H9 (cell line): Measurements from ENCODE around the gene GPBP1L1. TPM values are rescaled to one million over a fixed set of nuclear protein-coding genes. Genes with fewer than 3 reads are reported as not detected.

Source experiments
- DNase-seq: peaks from one replicate; pipeline ENCODE4 v3.0.0-alpha.2; 2017
- H2AFZ ChIP-seq: one replicate; pipeline ENCODE4 v1.6.1; 2013; ENCODE audit warnings: mild to moderate bottlenecking, low read length, control low read depth, moderate library complexity
- H2AK5ac ChIP-seq: 2 replicates; pipeline ENCODE4 v1.6.1; 2013; ENCODE audit warnings: low read length, control low read depth, mixed read lengths; ENCODE audit not compliant: insufficient read length
- H2BK120ac ChIP-seq: one replicate; pipeline ENCODE4 v1.6.1; 2013; ENCODE audit warnings: low read depth, mild to moderate bottlenecking, low read length, control low read depth, inconsistent platforms; ENCODE audit not compliant: poor library complexity, severe bottlenecking
- H2BK12ac ChIP-seq: 2 replicates; pipeline ENCODE4 v1.6.1; 2013; ENCODE audit warnings: low read length, control low read depth, mixed read lengths, low read depth; ENCODE audit not compliant: insufficient read length
- H2BK15ac ChIP-seq: 2 replicates; pipeline ENCODE4 v1.6.1; 2013; ENCODE audit warnings: low read depth, low read length, control low read depth
- H2BK20ac ChIP-seq: one replicate; pipeline ENCODE4 v1.6.1; 2013; ENCODE audit warnings: low read depth, mild to moderate bottlenecking, low read length, control low read depth, inconsistent platforms; ENCODE audit not compliant: poor library complexity, severe bottlenecking
- H2BK5ac ChIP-seq: 2 replicates; pipeline ENCODE4 v1.6.1; 2013; ENCODE audit warnings: low read length, control low read depth, mixed read lengths; ENCODE audit not compliant: insufficient read length
- H3K14ac ChIP-seq: 2 replicates; pipeline ENCODE4 v1.6.1; 2013; ENCODE audit warnings: low read length, control low read depth; ENCODE audit not compliant: insufficient read depth
- H3K18ac ChIP-seq: 2 replicates; pipeline ENCODE4 v1.6.1; 2013; ENCODE audit warnings: low read depth, mild to moderate bottlenecking, mixed read lengths, low read length, control low read depth; ENCODE audit not compliant: insufficient read length
- H3K23ac ChIP-seq: 2 replicates; pipeline ENCODE4 v1.6.1; 2013; ENCODE audit warnings: low read length, control low read depth, mixed read lengths, low read depth; ENCODE audit not compliant: insufficient read length
- H3K23me2 ChIP-seq: 2 replicates; pipeline ENCODE4 v1.6.1; 2013; ENCODE audit warnings: low read depth, mild to moderate bottlenecking, mixed read lengths, low read length, control low read depth; ENCODE audit not compliant: insufficient read length, poor library complexity, severe bottlenecking
- H3K27ac ChIP-seq: 2 replicates; pipeline ENCODE4 v1.5.1; 2013; ENCODE audit warnings: low read length, control low read depth, mixed read lengths, low read depth; ENCODE audit not compliant: insufficient read length
- H3K27me3 ChIP-seq: 2 replicates; pipeline ENCODE4 v1.6.1; 2013; ENCODE audit warnings: low read length, control low read depth, inconsistent platforms; ENCODE audit not compliant: insufficient read depth
- H3K4ac ChIP-seq: 2 replicates; pipeline ENCODE4 v1.6.1; 2013; ENCODE audit warnings: low read depth, mild to moderate bottlenecking, control low read depth, inconsistent platforms, low read length, moderate library complexity
- H3K4me1 ChIP-seq: 2 replicates; pipeline ENCODE4 v1.6.1; 2013; ENCODE audit warnings: low read length, control low read depth, inconsistent platforms; ENCODE audit not compliant: insufficient read depth
- H3K4me2 ChIP-seq: 2 replicates; pipeline ENCODE4 v1.6.1; 2013; ENCODE audit warnings: low read length, control low read depth, mixed read lengths; ENCODE audit not compliant: insufficient read length, insufficient read depth
- H3K56ac ChIP-seq: 2 replicates; pipeline ENCODE4 v1.6.1; 2013; ENCODE audit warnings: low read depth, mild to moderate bottlenecking, mixed read lengths, low read length, control low read depth; ENCODE audit not compliant: insufficient read length
- H3K79me1 ChIP-seq: 2 replicates; pipeline ENCODE4 v1.6.1; 2013; ENCODE audit warnings: low read depth, mild to moderate bottlenecking, moderate library complexity, low read length, control low read depth, inconsistent platforms; ENCODE audit not compliant: insufficient read depth, poor library complexity, severe bottlenecking
- H3K79me2 ChIP-seq: 2 replicates; pipeline ENCODE4 v1.6.1; 2013; ENCODE audit warnings: low read length, control low read depth, inconsistent platforms; ENCODE audit not compliant: insufficient read depth
- H3K9ac ChIP-seq: 2 replicates; pipeline ENCODE4 v1.6.1; 2013; ENCODE audit warnings: low read length, control low read depth, mixed read lengths; ENCODE audit not compliant: insufficient read length; ENCODE audit errors: extremely low read depth
- H3K9me3 ChIP-seq: one replicate; pipeline ENCODE4 v1.6.1; 2013; ENCODE audit warnings: low read depth, low read length, inconsistent platforms; ENCODE audit not compliant: control insufficient read depth
- H3T11ph ChIP-seq: one replicate; pipeline ENCODE4 v1.6.1; 2013; ENCODE audit warnings: mild to moderate bottlenecking, low read length, control low read depth, inconsistent platforms
- H4K20me1 ChIP-seq: one replicate; pipeline ENCODE4 v1.6.1; 2013; ENCODE audit not compliant: control insufficient read depth, insufficient read length, insufficient read depth
- H4K5ac ChIP-seq: 2 replicates; pipeline ENCODE4 v1.6.1; 2013; ENCODE audit warnings: low read depth, mild to moderate bottlenecking, mixed read lengths, low read length, control low read depth; ENCODE audit not compliant: insufficient read length
- H4K8ac ChIP-seq: replicated peaks from 2 replicates; pipeline ENCODE4 v1.6.1; 2013; ENCODE audit warnings: low read length, control low read depth, mixed read lengths, low read depth; ENCODE audit not compliant: insufficient read length
- H4K91ac ChIP-seq: 2 replicates; pipeline ENCODE4 v1.6.1; 2013; ENCODE audit warnings: low read depth, mild to moderate bottlenecking, moderate library complexity, mixed read lengths, low read length, control low read depth; ENCODE audit not compliant: insufficient read length
- H3K27ac Mint-ChIP-seq, 3 experiments: 2 replicates in 2 of 3; 3 replicates in 1 of 3; pipeline ENCODE4 v1.8.0; 2020 to 2021; ENCODE audit warnings: mixed read lengths in 3 of 3, mild to moderate bottlenecking in 1 of 3, moderate library complexity in 1 of 3
- H3K27me3 Mint-ChIP-seq: 2 replicates; pipeline ENCODE4 v1.8.0; 2021; ENCODE audit warnings: low read depth, mild to moderate bottlenecking, moderate library complexity, mixed read lengths
- H3K36me3 Mint-ChIP-seq, 3 experiments: 2 replicates in 2 of 3; 3 replicates in 1 of 3; pipeline ENCODE4 v1.8.0; 2020 to 2021; ENCODE audit warnings: low read depth in 3 of 3, mixed read lengths in 3 of 3; ENCODE audit not compliant: insufficient read depth in 1 of 3
- H3K4me1 Mint-ChIP-seq, 2 experiments: 2 replicates each; pipeline ENCODE4 v1.8.0; 2020; ENCODE audit warnings: mixed read lengths in 2 of 2
- H3K4me3 Mint-ChIP-seq, 2 experiments: 2 replicates in 1 of 2; 3 replicates in 1 of 2; pipeline ENCODE4 v1.8.0; 2020 to 2021; ENCODE audit warnings: mild to moderate bottlenecking in 2 of 2, mixed read lengths in 2 of 2, moderate library complexity in 1 of 2
- H3K9me3 Mint-ChIP-seq, 2 experiments: 2 replicates in 1 of 2; 3 replicates in 1 of 2; pipeline ENCODE4 v1.8.0; 2020; ENCODE audit warnings: mild to moderate bottlenecking in 2 of 2, mixed read lengths in 2 of 2, moderate library complexity in 1 of 2
- CTCF ChIP-seq: fragments of 200-600 bp; sonication (generic); conservative IDR thresholded peaks from 3 replicates; pipeline ENCODE4 v1.8.0; 2021; ENCODE audit warnings: antibody characterized with exemption, mild to moderate bottlenecking
- WGBS: extraction: QIAGEN DNeasy Blood & Tissue Kit; methylation state at CpG from one replicate; pipeline ENCODE4 v1.1.7; 2013; ENCODE audit warnings: missing lambda C conversion rate, low lambda C conversion rate, mixed read lengths; ENCODE audit not compliant: insufficient read length; ENCODE audit errors: extremely low coverage; 5-methylcytosine and 5-hydroxymethylcytosine counted together
- total RNA-seq: library from RNA; stranded (reverse); gene quantifications from 2 replicates; pipeline ENCODE4 v1.2.1, GENCODE V29; 2021

Gene GPBP1L1
- total RNA-seq, 1 experiment from 2014 or later = 115 TPM

- peaks cover 7% of the 10 kb centered on the region for H3K79me1 ChIP-seq
- H2BK120ac ChIP-seq = no peak overlapping the region
- no peaks in the 10 kb centered on the region for H3K27me3 ChIP-seq
- no peak overlapping the region for H3K56ac ChIP-seq
- no peak overlapping the region for H2BK12ac ChIP-seq
- no peaks in the 10 kb centered on the region for H3K4me1 ChIP-seq
- Mint-ChIP-seq H3K27ac (peak overlapping the region in 1 of 3 experiments; percentile 60; a peak in 2 of 7 replicates), H3K4me3 (no peak overlapping the region), H3K4me1 (no peaks in the 10 kb centered on the region), H3K36me3 (peaks cover 61 to 92% (median 87%) of the 10 kb centered on the region in 3 experiments), H3K27me3 (no peaks in the 10 kb centered on the region), H3K9me3 (no peaks in the 10 kb centered on the region)
- H3K23me2 ChIP-seq = no peaks in the 10 kb centered on the region
- no peaks in the 10 kb centered on the region for H4K20me1 ChIP-seq
- no peak for DNase-seq
- H2BK5ac ChIP-seq = no peak overlapping the region
- no peak overlapping the region for H3T11ph ChIP-seq
- no peak overlapping the region for H2BK20ac ChIP-seq
- no peak overlapping the region for H2AFZ ChIP-seq
- no peak for TF ChIP-seq CTCF
- peaks cover 3% of the 10 kb centered on the region; the same call in 1 of the 2 replicates for H3K79me2 ChIP-seq
- H3K4ac ChIP-seq = no peak overlapping the region
- no peak overlapping the region for H3K4me2 ChIP-seq
- no peak overlapping the region for H3K14ac ChIP-seq
- H3K23ac ChIP-seq = no peak overlapping the region
- H3K9me3 ChIP-seq = no peaks in the 10 kb centered on the region
- no peak overlapping the region for H3K27ac ChIP-seq
- no peak overlapping the region for H3K18ac ChIP-seq
- no peak overlapping the region for H3K9ac ChIP-seq
- no peak overlapping the region for H4K5ac ChIP-seq
- WGBS = no CpG with 5 or more reads among the region's 5 CpGs
- no peak overlapping the region for H4K8ac ChIP-seq
- no peak overlapping the region for H4K91ac ChIP-seq
- H2AK5ac ChIP-seq = no peak overlapping the region
- H2BK15ac ChIP-seq = no peak overlapping the region
Measured at GRCh38 chr1:45608175-45609156, 77.9 kb downstream of the GPBP1L1 start.
